Osteocyte (in vitro differentiated cells): ENCODE results near the gene GIT2. TPM values are rescaled to one million over a fixed set of nuclear protein-coding genes. Genes with fewer than 3 reads are reported as not detected.

Source experiments
- DNase-seq: peaks from one replicate; pipeline ENCODE4 v3.0.0; 2021; ENCODE audit warnings: mixed read lengths; ENCODE audit not compliant: unreplicated experiment; ENCODE audit errors: extremely low spot score
- H3K27ac Mint-ChIP-seq: one replicate; pipeline ENCODE4 v1.8.0; 2021; ENCODE audit warnings: mild to moderate bottlenecking, mixed read lengths; ENCODE audit not compliant: unreplicated experiment
- H3K27me3 Mint-ChIP-seq: one replicate; pipeline ENCODE4 v1.8.0; 2021; ENCODE audit warnings: mixed read lengths; ENCODE audit not compliant: unreplicated experiment
- H3K36me3 Mint-ChIP-seq: one replicate; pipeline ENCODE4 v1.8.0; 2021; ENCODE audit warnings: mixed read lengths; ENCODE audit not compliant: unreplicated experiment
- H3K4me1 Mint-ChIP-seq: one replicate; pipeline ENCODE4 v1.8.0; 2021; ENCODE audit warnings: mixed read lengths; ENCODE audit not compliant: unreplicated experiment
- H3K4me3 Mint-ChIP-seq: one replicate; pipeline ENCODE4 v1.8.0; 2021; ENCODE audit warnings: mild to moderate bottlenecking, moderate library complexity, mixed read lengths; ENCODE audit not compliant: unreplicated experiment
- H3K9me3 Mint-ChIP-seq: one replicate; pipeline ENCODE4 v1.8.0; 2021; ENCODE audit warnings: mixed read lengths; ENCODE audit not compliant: unreplicated experiment
- total RNA-seq: library from RNA; stranded (reverse); gene quantifications from 2 replicates; pipeline ENCODE4 v1.2.1, GENCODE V29; 2021
- TF ChIP-seq, protein P1 (sequence below): fragments of 200-600 bp; sonication (generic); IDR thresholded peaks from 2 replicates; pipeline ENCODE4 v1.5.0; 2021; ENCODE audit warnings: antibody characterized with exemption, mild to moderate bottlenecking, moderate library complexity

Gene GIT2
- total RNA-seq, 1 donor from 2014 or later = 49.6 TPM

GRCh38 chr12:109928058-109928656, 68.0 kb downstream of the GIT2 start:
- Mint-ChIP-seq H3K4me3 (no peak overlapping the region), H3K36me3 (peaks cover 29% of the 10 kb centered on the region), H3K27ac (no peak overlapping the region), H3K4me1 (no peaks in the 10 kb centered on the region), H3K27me3 (no peaks in the 10 kb centered on the region), H3K9me3 (no peaks in the 10 kb centered on the region)
- no peak for DNase-seq
- TF ChIP-seq, protein P1, sequence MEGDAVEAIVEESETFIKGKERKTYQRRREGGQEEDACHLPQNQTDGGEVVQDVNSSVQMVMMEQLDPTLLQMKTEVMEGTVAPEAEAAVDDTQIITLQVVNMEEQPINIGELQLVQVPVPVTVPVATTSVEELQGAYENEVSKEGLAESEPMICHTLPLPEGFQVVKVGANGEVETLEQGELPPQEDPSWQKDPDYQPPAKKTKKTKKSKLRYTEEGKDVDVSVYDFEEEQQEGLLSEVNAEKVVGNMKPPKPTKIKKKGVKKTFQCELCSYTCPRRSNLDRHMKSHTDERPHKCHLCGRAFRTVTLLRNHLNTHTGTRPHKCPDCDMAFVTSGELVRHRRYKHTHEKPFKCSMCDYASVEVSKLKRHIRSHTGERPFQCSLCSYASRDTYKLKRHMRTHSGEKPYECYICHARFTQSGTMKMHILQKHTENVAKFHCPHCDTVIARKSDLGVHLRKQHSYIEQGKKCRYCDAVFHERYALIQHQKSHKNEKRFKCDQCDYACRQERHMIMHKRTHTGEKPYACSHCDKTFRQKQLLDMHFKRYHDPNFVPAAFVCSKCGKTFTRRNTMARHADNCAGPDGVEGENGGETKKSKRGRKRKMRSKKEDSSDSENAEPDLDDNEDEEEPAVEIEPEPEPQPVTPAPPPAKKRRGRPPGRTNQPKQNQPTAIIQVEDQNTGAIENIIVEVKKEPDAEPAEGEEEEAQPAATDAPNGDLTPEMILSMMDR = no peak

GRCh38 chr12:109927622-109928021, 68.5 kb downstream of the GIT2 start:
- Mint-ChIP-seq H3K4me3 (no peak overlapping the region), H3K27ac (no peak overlapping the region), H3K9me3 (no peaks in the 10 kb centered on the region)

DNA sequence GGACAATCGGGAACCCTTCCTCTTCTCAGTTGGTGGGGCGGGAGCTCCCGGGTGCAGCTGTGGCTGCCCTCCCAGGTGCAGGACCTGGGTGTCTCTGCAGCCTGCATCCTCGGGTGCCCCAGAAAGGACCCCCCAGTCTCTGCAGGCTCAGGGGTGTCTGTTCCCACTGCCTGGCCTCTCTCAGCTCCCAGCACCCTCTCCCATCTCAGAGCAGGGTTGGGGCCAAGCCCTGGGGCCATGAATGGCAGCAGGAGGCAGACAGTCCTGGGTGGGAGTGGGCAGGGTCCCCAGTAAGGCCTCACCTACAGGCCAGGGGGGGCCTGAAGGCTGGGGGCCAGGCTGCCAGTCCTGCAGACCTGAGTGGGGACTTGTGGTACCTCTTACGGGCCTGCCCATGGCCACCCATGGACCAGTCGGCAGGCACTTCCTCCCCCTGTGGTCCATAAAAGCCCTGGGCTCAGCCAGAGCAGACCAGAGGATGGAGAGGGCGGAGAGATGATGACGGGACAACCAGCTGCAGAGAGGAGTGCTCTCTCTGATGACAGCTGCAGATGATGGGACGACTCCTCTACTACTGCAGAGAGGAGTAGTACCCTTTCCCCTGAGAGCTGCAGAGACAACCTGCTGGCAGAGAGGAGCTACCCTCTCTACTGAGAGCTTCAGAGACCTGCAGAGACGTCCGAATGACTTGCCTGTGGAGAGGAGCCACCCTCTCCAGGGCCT, 69.5 kb downstream of the GIT2 start:
- no peak for DNase-seq
- TF ChIP-seq, protein P1 = no peak
- Mint-ChIP-seq H3K27ac (no peak overlapping the region), H3K27me3 (no peaks in the 10 kb centered on the region), H3K9me3 (no peaks in the 10 kb centered on the region), H3K4me3 (no peak overlapping the region), H3K36me3 (peaks cover 15% of the 10 kb centered on the region), H3K4me1 (no peaks in the 10 kb centered on the region)

More at GRCh38 chr12:109927622-109928021, 68.5 kb downstream of the GIT2 start:
- no peaks in the 10 kb centered on the region for H3K4me1 Mint-ChIP-seq
- H3K36me3 Mint-ChIP-seq = peaks cover 24% of the 10 kb centered on the region
- H3K27me3 Mint-ChIP-seq = no peaks in the 10 kb centered on the region
- TF ChIP-seq, protein P1 = peak; percentile 73
- DNase-seq = no peak

GRCh38 chr12:109926016-109926415, 70.2 kb downstream of the GIT2 start:
- Mint-ChIP-seq H3K9me3 (no peaks in the 10 kb centered on the region), H3K27ac (no peak overlapping the region), H3K36me3 (peaks cover 9% of the 10 kb centered on the region), H3K27me3 (no peaks in the 10 kb centered on the region), H3K4me1 (no peaks in the 10 kb centered on the region), H3K4me3 (no peak overlapping the region)
- TF ChIP-seq, protein P1 = no peak
- no peak for DNase-seq

- DNase-seq = no peak
- TF ChIP-seq, protein P1 = no peak
- no peaks in the 10 kb centered on the region for H3K9me3 Mint-ChIP-seq
Observed at GRCh38 chr12:109925185-109925840, 70.9 kb downstream of the GIT2 start.

More at GRCh38 chr12:109925185-109925840, 70.9 kb downstream of the GIT2 start:
- Mint-ChIP-seq H3K4me1 (no peaks in the 10 kb centered on the region), H3K27ac (no peak overlapping the region), H3K4me3 (no peak overlapping the region), H3K36me3 (peaks cover 11% of the 10 kb centered on the region), H3K27me3 (no peaks in the 10 kb centered on the region)
